Activated CD4-positive, alpha-beta T cell treated with anti-CD3 and anti-CD28 coated beads, Interleukin-2, amount 50 U/mL, for 4 hours (primary cell): ENCODE results near the gene PIP5K1B.

Experiments used
- DNase-seq, 2 experiments: peaks; one replicate each; pipeline ENCODE4 v3.0.0-alpha.2; 2020

PIP5K1B gene

DNA sequence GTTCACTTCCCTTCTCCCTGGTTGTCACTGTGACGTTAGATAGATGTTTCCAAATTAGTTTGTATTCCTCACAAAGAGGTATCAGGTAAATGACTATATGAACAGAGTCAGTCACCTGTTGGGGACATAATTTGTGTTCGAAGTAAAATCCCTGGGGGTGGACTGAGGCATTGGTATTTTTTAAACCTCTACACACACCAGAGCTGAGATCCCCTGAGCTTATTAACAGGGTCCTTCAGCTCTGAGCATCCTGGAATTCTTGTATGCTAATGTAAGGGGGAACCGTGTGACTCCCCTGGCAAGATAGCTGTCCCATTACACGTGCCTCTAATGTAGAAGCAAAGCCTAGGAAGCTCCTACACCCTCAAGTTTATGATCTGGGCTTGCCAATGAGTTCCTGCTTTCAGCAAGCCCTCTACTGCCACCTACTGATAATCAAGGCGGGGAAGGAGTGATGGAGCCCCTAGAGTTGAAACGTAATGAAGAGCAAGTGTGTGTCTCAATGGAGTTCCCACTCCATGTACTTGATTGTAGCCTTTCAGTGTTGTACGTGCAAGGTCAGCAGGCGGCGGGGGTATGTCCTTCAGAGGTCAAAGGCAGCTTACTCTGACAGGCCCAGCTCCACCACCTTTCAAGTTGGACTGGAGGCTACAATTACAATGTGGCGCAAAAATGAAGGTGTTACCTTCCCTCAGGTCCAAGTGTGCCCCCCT lies 294.5 kb downstream of the PIP5K1B start:
- DNase-seq, result peak; percentile 44 to 54

DNA sequence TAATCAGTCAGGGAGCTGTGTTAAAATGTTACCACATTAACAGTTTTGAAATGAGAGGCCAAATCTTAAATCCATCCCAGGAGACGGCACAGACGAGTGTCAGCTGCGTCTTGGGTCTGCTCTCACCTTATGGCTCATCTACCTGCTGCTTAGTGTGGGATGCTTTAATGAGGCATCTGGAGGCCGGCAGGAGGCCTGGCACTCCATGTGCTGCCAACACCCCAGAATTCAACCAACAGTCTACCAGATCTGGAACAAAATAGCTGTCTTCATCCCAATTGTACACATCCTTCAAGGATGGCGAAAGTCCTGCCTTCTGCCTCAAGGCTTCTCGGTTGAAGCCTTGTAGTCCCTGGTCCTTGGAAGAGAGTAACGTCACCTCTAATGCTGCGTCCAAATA lies 296.9 kb downstream of the PIP5K1B start:
- no peak for DNase-seq

DNA sequence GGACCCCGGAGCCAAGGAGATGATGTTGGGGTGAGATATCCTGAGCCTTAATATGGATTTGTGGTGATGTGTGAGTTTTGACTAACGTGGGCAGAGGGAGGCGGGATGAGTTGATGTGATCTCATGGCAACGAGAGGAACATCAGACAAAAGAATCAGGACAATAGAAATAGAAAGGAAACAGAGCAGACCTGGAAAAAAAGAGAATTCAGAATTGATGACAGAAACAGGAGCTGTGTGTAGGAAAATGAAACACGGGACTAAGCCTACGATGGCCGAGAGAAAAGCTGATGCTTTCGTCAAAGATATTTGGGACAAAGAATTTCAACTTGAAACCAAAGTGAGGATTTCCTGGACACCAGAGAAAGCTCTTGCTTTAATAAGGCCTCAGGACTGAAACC lies 298.0 kb downstream of the PIP5K1B start:
- DNase-seq, result no peak

DNA sequence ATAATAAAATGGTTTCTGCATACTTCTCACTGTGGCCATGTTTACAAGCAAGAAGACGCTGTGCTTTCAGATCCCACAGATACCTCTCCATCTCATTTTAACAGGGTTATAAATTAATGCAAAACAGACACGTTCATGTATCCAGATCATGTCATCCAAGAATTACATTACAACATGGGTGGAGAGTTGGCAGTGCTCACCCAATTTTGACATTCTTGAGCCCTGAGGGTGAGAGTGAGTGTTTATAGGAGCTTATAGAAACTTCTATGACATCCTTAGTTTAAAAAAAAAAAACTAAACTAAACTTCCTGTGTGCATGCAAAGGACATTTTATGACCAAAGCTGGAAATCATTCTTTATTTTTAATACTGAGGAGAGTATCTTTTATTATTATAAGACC lies 299.8 kb downstream of the PIP5K1B start:
- DNase-seq, result no peak

DNA sequence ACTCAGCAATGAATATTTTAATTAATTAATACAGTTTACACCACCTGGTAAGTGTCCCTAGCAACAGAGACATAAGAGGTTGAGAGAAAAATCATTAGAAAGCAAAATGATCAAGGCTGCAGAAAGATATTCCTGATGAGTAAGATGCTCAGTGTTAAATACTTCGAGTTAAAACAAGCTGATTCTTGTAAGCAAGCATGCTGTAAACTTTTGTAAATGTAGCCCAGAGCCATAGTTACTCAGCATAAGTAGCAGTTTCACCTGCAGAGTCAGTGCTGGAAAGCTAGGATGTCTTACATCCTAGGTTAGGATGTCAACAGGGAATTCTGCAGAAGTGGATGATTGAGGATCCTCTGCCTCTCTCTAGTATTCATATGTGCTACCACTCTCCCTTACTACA lies 304.7 kb downstream of the PIP5K1B start:
- no peak for DNase-seq

DNA sequence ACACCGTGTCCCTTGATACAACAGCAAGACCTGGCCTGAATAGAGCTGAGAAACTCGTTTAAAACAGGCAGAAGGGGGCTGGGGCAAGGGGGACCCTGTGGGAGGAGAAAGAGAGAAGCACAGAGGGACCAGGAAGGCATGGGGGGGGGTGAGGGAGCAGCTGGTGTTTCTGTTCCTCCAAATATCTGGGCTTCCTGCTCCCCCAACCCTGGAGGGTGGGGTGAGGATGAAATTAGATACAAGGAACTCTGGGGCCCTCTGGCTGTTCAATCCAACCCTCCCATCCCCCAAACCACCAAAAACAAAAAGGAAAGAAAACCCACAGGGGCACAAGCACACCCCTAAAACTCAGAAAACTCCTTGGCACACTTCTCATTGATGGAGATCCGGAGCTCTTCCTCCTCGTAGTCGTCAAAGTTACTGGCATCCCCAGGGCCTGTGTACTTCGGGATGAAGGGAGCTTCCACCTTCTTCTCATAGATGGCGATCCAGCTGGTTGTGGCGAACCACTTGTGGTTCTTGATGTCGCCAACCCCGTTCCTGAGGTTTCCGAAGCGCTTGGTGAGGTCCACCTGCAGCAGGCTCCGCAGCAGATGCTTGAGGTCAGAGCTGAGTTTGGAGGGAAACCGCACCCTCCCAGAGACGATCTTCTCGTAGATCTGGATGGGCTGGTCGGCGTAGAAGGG lies 307.8 kb downstream of the PIP5K1B start:
- DNase-seq, result no peak

DNA sequence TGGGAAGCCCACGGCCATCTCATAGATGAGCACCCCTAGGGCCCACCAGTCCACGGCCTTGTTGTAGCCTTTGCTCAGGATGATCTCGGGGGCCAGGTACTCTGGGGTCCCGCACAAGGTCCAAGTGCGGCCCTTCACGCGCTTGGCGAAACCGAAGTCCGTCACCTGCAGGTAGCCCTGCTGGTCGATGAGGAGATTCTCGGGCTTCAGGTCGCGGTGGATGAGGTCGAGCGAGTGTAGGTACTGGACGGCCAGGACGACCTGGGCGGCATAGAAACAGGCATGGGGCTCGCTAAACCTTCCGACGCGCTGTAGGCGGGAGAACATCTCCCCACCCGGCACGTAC lies 308.3 kb downstream of the PIP5K1B start:
- DNase-seq, result no peak

DNA sequence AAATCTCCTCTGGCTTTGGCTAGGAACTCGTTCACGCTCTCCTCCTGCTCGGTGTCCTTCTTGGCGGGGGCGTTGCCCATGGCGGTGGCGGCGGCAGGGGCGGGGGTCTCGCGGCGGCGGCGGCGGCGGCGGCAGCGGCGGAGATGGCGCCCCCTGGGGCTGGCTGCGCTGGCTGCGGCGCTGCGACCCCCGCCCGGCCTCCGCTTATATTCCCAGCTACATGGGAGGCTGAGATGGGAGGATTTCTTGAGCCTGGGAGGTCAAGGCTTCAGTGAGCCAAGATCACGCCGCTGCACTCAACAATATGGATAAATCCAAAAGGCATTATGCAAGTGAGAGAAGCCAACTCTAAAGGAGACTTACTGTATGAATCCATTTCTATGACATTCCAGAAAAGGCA lies 309.0 kb downstream of the PIP5K1B start, which contains the start of gene PRKACG:
PRKACG (minus strand) TSS at position 101 of the 400 bp plus-strand sequence; CDS start at position 80, 21 bp downstream.
- no peak for DNase-seq

DNA sequence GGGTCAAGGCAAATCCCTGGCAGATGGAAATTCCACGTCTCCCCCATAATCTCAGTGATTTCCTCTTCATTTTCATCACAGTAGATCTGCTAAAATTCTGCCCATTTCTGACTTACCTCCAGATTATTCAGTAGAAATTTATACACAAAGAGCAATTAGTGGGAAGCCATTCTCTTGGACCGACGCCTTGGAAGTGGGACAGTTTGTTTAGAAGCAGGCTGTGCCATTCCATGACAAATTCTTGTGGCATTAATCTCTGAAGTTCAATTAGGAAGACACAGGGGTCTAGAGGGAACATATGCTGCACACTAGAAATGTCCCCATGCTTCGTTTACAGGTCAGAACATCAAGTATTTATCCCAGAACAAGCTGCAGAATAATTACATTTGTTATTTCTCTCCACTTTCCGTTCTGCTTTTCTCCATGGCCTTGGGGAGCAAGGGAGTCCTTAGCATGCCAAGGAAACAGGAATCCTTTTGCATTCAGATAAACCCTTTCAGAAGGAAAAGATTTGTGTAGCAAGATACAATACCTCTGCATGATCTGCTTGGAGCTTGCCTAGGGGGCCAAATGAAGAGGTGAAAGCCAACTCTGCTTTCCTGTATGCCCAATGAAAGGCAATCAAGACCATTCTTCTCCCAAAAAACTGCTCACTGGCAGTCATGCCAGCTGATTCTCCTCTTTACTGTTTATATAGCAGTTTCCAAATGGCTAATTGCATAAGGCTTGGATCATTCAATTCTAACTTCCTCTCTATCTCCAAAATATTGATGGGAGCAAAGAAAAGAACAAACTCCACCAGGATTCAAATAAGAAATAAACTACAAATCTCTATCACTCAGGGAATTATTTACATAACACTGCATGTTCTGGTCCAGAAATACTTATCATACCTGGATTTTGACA lies 311.4 kb downstream of the PIP5K1B start:
- no peak for DNase-seq

DNA sequence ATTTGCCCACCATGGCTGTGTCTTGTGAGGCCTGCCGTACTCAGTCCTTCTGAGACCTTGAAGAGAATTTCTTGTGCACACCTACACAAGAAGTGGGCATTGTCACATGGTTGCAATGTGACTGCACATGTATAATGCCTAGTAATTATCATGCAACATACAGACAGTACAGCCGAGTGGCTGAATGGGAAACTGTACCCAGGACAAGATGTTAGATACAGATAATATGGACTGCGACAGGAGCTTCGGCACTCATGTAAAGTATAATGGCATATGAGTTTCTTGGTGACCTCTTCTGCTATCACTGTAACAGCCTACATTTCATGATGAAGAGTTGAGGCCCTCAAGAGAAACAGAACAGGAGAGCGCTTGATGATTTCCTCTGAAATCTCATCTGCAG lies 313.7 kb downstream of the PIP5K1B start:
- no peak for DNase-seq

DNA sequence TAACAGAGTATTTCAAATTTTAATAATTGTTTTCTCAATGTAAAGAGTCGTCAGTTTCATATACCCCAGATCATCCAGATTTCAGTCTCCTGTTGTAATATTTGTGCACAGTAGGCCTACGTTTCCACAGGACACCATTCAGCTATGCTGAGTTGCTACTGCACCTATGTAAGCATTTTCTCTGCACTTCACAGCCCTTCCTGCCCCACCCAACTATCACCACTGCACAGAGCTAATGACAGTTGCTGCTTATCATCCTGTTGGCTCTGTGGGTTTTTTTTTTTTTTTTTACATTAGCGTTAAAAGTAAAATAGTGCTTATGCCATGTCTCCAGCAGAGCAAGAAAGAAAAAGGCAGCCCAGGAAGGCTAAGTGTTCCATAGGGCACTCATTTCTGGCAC lies 314.8 kb downstream of the PIP5K1B start:
- DNase-seq, result no peak

DNA sequence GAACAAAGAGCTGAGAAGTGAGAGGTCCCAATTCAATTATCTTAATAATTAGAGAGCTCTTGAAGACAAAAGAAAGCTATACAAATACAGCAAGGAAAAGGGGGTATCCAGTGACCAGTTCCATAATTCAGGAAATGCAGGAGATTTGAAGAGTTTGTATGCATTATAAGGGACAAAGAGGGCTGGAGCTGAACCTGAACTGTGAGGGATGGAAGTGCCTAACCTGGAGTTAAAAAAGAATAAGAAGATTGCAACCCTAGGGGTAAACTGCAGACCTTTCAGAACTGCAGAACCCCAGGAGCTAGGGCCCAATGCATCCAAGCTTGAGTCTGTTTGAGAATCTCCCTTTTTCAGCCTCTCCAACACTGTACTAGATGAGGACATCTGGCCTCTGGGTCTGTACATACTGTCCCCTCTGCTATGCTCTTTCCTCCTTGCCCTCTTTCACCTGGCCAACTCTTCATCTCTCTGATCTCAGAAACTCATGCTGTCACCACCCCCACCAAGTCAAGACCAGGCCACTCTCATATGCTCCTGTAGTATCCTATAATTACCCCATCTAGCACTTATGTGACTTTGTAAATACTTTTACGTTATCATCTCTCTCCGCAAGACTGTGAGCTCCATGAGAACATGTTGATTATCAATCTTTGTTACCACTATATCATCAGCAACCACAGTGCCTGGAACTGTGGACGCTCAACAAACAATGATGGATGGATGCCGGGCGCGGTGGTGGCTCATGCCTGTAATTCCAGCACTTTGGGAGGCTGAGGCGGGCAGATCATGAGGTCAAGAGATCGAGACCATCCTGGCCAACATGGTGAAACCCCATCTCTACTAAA lies 315.5 kb downstream of the PIP5K1B start:
- DNase-seq, result no peak

DNA sequence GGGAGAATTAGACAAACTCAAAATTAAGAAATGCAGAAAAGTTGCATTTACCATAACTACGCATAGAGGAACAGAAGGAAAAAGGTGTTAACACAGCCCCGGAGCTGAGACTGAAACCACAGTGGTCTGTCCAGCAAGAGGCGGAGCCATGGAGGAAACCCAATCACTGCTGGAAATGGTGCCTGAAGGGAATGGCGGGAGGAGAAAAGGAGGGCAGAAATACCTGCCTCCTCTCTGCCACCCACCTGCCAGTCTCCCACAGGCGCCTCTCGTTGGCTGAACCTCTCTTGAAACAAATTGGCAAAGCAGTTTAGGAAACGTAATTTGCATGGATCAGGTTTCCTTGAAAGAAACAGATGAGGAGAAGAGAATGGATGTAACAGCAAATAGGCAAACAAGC lies 318.6 kb downstream of the PIP5K1B start:
- DNase-seq, result no peak

DNA sequence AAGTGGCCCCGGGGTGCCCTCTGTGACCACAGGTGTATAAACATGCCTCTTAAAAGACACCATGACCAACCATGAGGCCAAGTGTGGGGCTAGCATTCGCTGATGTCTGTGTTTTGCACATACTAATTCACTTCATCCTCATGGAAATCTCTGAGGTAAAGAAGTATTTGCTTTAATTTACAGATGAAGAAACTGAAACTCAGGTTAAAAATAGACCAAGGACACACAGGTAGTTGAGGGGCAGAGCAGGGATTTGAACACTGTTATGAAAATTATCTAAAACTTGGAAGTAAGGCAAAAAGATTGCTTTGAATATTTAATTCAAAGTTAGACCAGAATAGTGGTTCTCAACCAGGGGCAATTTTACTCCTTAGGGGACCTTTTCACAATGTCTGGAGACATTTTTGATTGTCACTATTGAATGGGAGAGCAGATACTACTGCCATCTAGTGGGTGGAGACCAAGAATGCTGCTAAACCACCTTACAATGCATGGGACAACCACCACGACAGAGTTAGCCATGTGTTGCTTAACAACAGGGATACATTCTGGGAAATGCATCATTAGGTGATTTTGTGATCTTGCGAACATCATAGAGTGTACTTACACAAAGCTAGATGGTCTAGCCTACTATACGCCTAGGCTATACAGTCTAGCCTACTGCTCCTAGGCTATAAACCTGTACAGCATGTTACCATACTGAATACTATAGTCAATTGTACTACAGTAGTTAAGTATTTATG lies 322.5 kb downstream of the PIP5K1B start:
- DNase-seq, result peak; percentile 4 to 6

DNA sequence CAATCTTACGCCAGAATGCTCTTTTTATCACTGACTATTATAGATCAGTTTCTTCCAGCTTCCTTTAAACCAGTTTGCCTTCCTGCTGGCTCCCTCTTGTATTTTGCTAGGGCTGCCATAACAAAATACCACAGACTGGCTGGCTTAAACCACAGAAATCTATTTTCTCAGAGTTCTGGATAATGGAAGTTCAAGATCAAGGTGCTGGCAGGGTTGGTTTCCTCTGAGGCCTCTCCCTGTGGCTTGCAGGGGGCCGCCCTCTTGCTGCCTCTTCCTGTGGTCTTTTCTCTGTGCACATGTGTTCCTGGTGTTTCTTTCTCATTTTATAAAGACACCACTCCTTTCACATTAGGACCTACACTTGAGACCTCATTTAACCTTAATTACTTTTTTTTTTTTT lies 323.7 kb downstream of the PIP5K1B start:
- peak in 1 of 2 experiments; percentile 3 for DNase-seq

DNA sequence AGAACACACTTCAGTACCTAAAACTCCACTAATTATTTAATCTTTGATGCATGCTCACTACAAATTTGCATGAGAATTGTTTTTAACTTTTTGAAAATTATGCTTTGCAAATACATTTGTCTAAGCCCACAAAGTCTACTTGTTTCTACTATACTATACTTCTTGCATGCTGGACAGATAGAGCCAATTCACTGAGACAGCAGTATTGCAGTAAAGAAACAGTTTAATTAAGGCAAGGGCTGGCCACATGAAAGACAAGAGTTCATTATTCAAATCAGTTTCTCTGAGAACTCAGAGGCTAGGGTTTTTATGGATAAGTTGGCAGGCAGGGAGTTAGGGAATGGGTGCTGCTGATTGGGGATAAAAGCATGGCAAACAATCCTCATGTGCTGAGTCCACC lies 324.5 kb downstream of the PIP5K1B start:
- no peak for DNase-seq

DNA sequence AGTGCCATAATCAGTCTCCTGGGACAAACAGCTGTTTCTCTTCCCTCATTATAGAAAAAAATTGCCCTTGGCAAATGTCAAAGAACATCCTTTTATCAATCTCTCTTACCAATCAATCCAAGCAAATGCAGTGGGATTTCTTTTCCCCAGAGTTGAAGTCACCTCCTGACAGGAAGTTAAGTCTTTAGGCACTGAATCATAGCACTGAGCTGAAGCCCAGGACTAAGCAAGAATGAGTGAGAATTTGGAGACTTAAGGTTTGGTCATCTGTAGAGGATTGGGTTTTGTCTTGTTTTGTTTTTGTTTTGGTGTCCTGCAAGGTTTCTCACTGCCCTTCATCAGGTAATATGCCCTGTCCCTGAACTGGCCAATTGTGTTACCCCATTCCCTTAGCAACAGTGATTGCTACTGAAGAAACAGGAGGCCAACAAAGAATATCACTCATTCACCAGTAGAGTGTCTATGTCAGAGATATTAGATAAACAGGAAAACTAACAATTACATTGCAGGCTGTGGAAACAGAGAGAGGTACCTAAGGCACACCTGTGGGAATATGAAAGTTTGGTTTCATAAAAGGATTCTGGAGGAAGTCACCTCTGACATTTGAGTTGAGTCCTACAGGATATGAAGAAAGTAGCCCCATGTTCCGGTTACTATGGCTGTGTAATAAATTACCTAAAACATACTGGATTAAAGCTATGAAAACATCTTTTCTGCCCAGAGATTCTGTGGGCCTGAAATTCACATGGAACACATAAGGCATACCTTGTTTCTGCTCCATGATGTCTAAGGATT lies 326.0 kb downstream of the PIP5K1B start:
- DNase-seq, result no peak

DNA sequence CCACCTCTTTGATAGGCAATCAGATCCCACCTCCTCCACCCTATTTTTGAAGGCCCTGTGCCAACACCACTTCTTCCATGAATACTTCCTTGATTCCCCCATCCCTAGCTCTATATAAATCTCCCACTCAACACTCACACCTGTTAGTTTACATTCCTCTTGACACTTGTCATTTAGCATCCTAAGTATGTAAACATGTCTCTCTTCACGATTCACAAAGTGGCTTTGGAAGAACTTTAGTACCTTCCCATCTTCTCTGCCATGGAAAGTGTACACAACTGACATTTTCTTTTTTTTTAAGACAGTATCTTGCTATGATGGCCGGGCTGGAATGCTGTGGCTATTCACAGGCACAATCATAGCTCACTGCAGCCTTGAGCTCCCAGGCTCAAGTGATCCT lies 329.0 kb downstream of the PIP5K1B start:
- DNase-seq, result no peak

DNA sequence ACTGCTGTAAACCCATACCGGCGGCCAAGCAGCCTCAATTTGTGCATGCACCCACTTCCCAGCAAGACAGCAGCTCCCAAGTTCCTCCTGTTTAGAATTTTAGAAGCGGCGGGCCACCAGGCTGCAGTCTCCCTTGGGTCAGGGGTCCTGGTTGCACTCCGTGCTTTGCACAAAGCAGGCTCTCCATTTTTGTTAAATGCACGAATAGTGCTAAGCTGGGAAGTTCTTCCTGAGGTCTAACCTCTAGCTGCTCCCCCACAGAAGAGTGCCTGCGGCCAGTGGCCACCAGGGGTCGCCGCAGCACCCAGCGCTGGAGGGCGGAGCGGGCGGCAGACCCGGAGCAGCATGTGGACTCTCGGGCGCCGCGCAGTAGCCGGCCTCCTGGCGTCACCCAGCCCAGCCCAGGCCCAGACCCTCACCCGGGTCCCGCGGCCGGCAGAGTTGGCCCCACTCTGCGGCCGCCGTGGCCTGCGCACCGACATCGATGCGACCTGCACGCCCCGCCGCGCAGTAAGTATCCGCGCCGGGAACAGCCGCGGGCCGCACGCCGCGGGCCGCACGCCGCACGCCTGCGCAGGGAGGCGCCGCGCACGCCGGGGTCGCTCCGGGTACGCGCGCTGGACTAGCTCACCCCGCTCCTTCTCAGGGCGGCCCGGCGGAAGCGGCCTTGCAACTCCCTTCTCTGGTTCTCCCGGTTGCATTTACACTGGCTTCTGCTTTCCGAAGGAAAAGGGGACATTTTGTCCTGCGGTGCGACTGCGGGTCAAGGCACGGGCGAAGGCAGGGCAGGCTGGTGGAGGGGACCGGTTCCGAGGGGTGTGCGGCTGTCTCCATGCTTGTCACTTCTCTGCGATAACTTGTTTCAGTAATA lies 330.6 kb downstream of the PIP5K1B start, which contains the start of gene FXN:
FXN (plus strand) TSS at position 315 of the 871 bp plus-strand sequence; CDS start at position 346, 31 bp downstream.
- peak; percentile 75 to 76 for DNase-seq

DNA sequence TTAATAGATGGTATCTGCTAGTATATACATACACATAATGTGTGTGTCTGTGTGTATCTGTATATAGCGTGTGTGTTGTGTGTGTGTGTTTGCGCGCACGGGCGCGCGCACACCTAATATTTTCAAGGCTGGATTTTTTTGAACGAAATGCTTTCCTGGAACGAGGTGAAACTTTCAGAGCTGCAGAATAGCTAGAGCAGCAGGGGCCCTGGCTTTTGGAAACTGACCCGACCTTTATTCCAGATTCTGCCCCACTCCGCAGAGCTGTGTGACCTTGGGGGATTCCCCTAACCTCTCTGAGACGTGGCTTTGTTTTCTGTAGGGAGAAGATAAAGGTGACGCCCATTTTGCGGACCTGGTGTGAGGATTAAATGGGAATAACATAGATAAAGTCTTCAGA lies 331.3 kb downstream of the PIP5K1B start:
- peak in 1 of 2 experiments; percentile 2 for DNase-seq
